D721Med (cell line): ENCODE data around the gene TSPEAR.

Source experiments
- DNase-seq: peaks from one replicate; pipeline ENCODE4 v3.0.0; 2011; ENCODE audit warnings: low spot score; ENCODE audit not compliant: insufficient read length
- FAIRE-seq: peaks from 2 replicates; lab custom pipeline; 2011; peaks lifted over from hg19 to GRCh38; lab: Jason Lieb, UNC
- CTCF ChIP-seq: IDR thresholded peaks from 2 replicates; pipeline ENCODE4 v1.5.1; 2012; ENCODE audit warnings: mild to moderate bottlenecking, control low read depth; ENCODE audit not compliant: insufficient read depth; ENCODE audit errors: missing control alignments

TSPEAR gene

DNA sequence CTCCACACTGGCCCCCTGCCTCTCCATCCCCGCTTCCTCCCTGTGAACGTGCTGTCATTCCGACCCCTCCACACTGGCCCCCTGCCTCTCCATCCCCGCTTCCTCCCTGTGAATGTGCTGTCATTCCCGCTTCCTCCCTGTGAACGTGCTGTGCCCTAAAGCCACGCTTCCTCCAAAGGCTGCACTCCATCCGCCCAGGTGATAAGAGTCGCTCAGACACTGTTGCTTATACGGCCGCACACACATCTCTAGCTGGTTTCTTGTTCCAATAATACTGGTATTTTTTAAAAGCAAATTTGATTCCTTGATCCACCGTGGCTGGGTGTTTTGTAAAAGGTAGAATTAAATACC is 39.3 kb upstream of the TSPEAR start:
- no peak for TF ChIP-seq CTCF
- FAIRE-seq (no peak), DNase-seq (no peak)

- no peak for TF ChIP-seq CTCF
- DNase-seq (no peak), FAIRE-seq (no peak)
Observed at GRCh38 chr21:44749759-44750674, 38.6 kb upstream of the TSPEAR start.

GRCh38 chr21:44749116-44749758 is 37.9 kb upstream of the TSPEAR start:
- no peak for TF ChIP-seq CTCF
- FAIRE-seq (no peak), DNase-seq (no peak)

DNA sequence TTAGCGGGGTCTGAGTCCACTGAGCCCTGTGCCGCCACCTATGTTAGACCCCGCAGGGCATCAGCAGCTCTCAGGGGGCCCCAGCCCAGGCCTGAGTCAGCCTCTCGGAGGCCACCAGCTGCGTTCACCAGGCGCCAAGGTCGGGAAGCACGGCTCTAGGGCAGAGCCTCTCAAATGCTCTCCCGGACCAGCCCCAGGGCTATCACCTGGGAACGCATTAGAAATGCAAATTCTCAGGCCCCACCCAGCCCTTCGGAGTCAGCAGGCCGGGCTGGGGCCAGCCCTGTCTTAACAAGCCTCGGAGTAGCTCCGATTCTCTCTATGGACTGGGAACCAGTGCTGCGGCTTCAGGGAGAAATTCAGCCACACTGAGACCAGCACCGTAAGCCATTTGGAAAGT is 37.2 kb upstream of the TSPEAR start:
- FAIRE-seq (no peak), DNase-seq (no peak)
- TF ChIP-seq CTCF, result no peak

DNA sequence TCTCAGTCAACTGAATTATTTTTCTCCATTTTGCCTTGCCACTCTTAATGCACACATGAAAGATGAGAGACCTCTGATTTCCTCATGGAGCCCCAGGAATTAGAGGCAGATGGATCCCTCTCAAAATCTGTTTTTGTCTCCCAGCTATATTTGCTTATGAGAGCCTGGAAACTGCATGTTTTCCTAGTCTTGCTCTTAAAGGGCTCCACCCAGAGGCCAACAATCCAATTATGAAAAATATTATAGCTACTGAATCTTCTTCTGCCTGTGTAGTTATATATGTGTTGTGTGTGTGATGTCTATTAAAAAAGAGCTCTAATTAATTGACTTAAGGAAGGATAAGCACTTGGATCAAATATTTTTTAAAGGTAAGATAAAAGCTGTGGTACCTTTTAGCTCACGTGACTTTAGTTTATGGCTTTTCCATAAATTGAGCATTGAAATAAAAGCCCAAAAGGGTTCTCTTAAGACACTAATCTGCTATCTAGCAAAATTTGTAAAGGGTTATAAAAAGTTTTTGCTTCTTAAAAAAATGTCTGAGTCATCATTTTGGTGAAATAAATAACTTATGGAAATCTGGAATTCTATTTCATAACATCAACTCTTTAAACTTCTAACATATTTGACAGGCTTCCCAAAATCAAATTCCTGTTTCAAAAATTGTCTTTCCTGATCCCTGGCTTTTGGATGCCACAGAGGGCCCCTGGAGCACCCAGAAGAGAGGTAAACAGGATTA is 31.2 kb upstream of the TSPEAR start:
- FAIRE-seq, result no peak
- TF ChIP-seq CTCF, result peak; percentile 48
- no peak for DNase-seq

- no peak for FAIRE-seq
- no peak for DNase-seq
- TF ChIP-seq CTCF, result no peak
Observed at GRCh38 chr21:44741921-44742320, 30.5 kb upstream of the TSPEAR start.
